Body of pancreas (tissue), 4 donors: ENCODE results near the gene VTA1.

Experiments used
- POLR2A ChIP-seq, 3 donors: fragments of 450-650 bp; IDR thresholded peaks; one replicate each; pipeline ENCODE4 v1.6.1; 2016; ENCODE audit warnings: antibody characterized with exemption in 3 of 3, mild to moderate bottlenecking in 2 of 3
- TF ChIP-seq, protein P1 (sequence below), 7 experiments: fragments of 450-650 bp in 4 of 7; fragments of 200-600 bp in 3 of 7; sonication (generic) in 3 of 7; IDR thresholded peaks; one replicate each; pipeline ENCODE4 v1.5.1; 2016 to 2019; ENCODE audit warnings: antibody characterized with exemption in 7 of 7

DNA sequence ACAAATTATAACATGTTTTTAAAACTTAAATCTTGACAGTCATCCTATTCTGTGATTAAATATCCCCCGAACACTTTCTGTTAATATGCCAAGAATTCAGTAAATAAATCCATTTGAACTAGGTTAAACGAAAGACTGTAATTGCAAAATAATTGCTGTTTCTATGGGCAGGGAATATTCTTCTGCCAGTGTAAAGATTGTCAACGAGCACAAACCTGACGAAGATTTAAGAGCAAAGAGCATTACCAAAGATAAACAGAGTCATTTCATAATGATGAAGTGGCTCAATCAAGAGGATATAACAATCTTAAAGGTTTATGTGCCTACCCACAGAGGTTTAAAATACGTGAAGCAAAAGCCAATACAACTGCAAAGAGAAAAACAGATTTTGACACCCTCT, 78.5 kb downstream of the VTA1 start:
- TF ChIP-seq, protein P1, sequence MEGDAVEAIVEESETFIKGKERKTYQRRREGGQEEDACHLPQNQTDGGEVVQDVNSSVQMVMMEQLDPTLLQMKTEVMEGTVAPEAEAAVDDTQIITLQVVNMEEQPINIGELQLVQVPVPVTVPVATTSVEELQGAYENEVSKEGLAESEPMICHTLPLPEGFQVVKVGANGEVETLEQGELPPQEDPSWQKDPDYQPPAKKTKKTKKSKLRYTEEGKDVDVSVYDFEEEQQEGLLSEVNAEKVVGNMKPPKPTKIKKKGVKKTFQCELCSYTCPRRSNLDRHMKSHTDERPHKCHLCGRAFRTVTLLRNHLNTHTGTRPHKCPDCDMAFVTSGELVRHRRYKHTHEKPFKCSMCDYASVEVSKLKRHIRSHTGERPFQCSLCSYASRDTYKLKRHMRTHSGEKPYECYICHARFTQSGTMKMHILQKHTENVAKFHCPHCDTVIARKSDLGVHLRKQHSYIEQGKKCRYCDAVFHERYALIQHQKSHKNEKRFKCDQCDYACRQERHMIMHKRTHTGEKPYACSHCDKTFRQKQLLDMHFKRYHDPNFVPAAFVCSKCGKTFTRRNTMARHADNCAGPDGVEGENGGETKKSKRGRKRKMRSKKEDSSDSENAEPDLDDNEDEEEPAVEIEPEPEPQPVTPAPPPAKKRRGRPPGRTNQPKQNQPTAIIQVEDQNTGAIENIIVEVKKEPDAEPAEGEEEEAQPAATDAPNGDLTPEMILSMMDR (IDR thresholded peaks at IDR 0.05) = no peak
- TF ChIP-seq POLR2A (IDR thresholded peaks at IDR 0.05) = no peak
